ENCODE measurements around the gene NPAS3. TPM values are rescaled to one million over a fixed set of nuclear protein-coding genes. Genes with fewer than 3 reads are reported as not detected.

The NPAS3 gene
- total RNA-seq, 1 donor from 2014 or later, result 0.07 TPM

- no peak for DNase-seq (ENCODE audit: low read depth, low spot score)
Measured at GRCh38 chr14:33505963-33506329, 567.3 kb downstream of the NPAS3 start.

GRCh38 chr14:33508126-33509062 lies 569.7 kb downstream of the NPAS3 start:
- DNase-seq (ENCODE audit: low read depth, low spot score), result no peak

- no peak for DNase-seq (ENCODE audit: low read depth, low spot score)
Measured at GRCh38 chr14:33509454-33509853, 570.8 kb downstream of the NPAS3 start.

GRCh38 chr14:33510063-33510481 lies 571.4 kb downstream of the NPAS3 start:
- no peak for DNase-seq (ENCODE audit: low read depth, low spot score)

GRCh38 chr14:33510991-33511390 lies 572.3 kb downstream of the NPAS3 start:
- DNase-seq (ENCODE audit: low read depth, low spot score), result no peak

- DNase-seq (ENCODE audit: low read depth, low spot score), result no peak
Measured at GRCh38 chr14:33511851-33512640, 573.4 kb downstream of the NPAS3 start.

GRCh38 chr14:33515441-33515840 lies 576.8 kb downstream of the NPAS3 start:
- no peak for DNase-seq (ENCODE audit: low read depth, low spot score)

GRCh38 chr14:33515899-33516298 lies 577.2 kb downstream of the NPAS3 start:
- DNase-seq (ENCODE audit: low read depth, low spot score), result no peak

GRCh38 chr14:33516898-33517436 lies 578.3 kb downstream of the NPAS3 start:
- DNase-seq (ENCODE audit: low read depth, low spot score), result no peak

GRCh38 chr14:33521192-33521591 lies 582.5 kb downstream of the NPAS3 start:
- DNase-seq (ENCODE audit: low read depth, low spot score), result no peak

- no peak for DNase-seq (ENCODE audit: low read depth, low spot score)
Measured at GRCh38 chr14:33524244-33524643, 585.6 kb downstream of the NPAS3 start.

GRCh38 chr14:33525626-33526025 lies 586.9 kb downstream of the NPAS3 start:
- DNase-seq (ENCODE audit: low read depth, low spot score), result peak; percentile 48

- no peak for DNase-seq (ENCODE audit: low read depth, low spot score)
Measured at GRCh38 chr14:33527023-33527634, 588.5 kb downstream of the NPAS3 start.

- DNase-seq (ENCODE audit: low read depth, low spot score), result no peak
Measured at GRCh38 chr14:33528655-33529054, 590.0 kb downstream of the NPAS3 start.

- no peak for DNase-seq (ENCODE audit: low read depth, low spot score)
Measured at GRCh38 chr14:33529787-33530757, 591.4 kb downstream of the NPAS3 start.

GRCh38 chr14:33532553-33532952 lies 593.9 kb downstream of the NPAS3 start:
- no peak for DNase-seq (ENCODE audit: low read depth, low spot score)

- DNase-seq (ENCODE audit: low read depth, low spot score), result no peak
Measured at GRCh38 chr14:33534104-33534503, 595.4 kb downstream of the NPAS3 start.

GRCh38 chr14:33534632-33535031 lies 596.0 kb downstream of the NPAS3 start:
- DNase-seq (ENCODE audit: low read depth, low spot score), result no peak

- DNase-seq (ENCODE audit: low read depth, low spot score), result peak; percentile 71
Measured at GRCh38 chr14:33539918-33540357, 601.3 kb downstream of the NPAS3 start.

GRCh38 chr14:33541171-33541570 lies 602.5 kb downstream of the NPAS3 start:
- DNase-seq (ENCODE audit: low read depth, low spot score), result no peak
